ENCODE measurements around the gene TRERF1.

- TF ChIP-seq, protein P1, sequence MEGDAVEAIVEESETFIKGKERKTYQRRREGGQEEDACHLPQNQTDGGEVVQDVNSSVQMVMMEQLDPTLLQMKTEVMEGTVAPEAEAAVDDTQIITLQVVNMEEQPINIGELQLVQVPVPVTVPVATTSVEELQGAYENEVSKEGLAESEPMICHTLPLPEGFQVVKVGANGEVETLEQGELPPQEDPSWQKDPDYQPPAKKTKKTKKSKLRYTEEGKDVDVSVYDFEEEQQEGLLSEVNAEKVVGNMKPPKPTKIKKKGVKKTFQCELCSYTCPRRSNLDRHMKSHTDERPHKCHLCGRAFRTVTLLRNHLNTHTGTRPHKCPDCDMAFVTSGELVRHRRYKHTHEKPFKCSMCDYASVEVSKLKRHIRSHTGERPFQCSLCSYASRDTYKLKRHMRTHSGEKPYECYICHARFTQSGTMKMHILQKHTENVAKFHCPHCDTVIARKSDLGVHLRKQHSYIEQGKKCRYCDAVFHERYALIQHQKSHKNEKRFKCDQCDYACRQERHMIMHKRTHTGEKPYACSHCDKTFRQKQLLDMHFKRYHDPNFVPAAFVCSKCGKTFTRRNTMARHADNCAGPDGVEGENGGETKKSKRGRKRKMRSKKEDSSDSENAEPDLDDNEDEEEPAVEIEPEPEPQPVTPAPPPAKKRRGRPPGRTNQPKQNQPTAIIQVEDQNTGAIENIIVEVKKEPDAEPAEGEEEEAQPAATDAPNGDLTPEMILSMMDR (conservative IDR thresholded peaks at IDR 0.05; ENCODE audit: low read depth in 2 of 2): no peak
- no peak for TF ChIP-seq POLR2AphosphoS5 (IDR thresholded peaks at IDR 0.05; ENCODE audit: low read depth)
Observed at GRCh38 chr6:42225419-42225818, 226.3 kb downstream of the TRERF1 start.

Data from GM23338 (cell line).